HTR-8/SVneo (cell line): ENCODE data around the gene KSR1.
"Not testable (repeated sequence)": the region's sequence is repeated elsewhere in the genome, so short reads cannot be mapped to it uniquely, and the experiment has no call there.

Source experiments
- DNase-seq: peaks from one replicate; pipeline ENCODE4 v3.0.0; 2011; ENCODE audit warnings: low spot score, mixed read lengths; ENCODE audit not compliant: insufficient read length
- FAIRE-seq: peaks from 2 replicates; lab custom pipeline; 2011; peaks lifted over from hg19 to GRCh38; lab: Jason Lieb, UNC

Gene KSR1

GRCh38 chr17:27489045-27489715 lies 32.9 kb downstream of the KSR1 start:
- FAIRE-seq (no peak), DNase-seq (peak; percentile 58)

GRCh38 chr17:27490391-27490790 lies 34.1 kb downstream of the KSR1 start:
- FAIRE-seq (no peak), DNase-seq (no peak)

- no peak for FAIRE-seq
Measured at GRCh38 chr17:27491713-27492190, 35.5 kb downstream of the KSR1 start.

GRCh38 chr17:27492470-27492869 lies 36.2 kb downstream of the KSR1 start:
- no peak for FAIRE-seq
- DNase-seq = no peak

More at GRCh38 chr17:27491713-27492190, 35.5 kb downstream of the KSR1 start:
- no peak for DNase-seq

- FAIRE-seq = no peak
- no peak for DNase-seq
Measured at GRCh38 chr17:27493088-27493487, 36.8 kb downstream of the KSR1 start.

GRCh38 chr17:27494192-27495091 lies 38.2 kb downstream of the KSR1 start:
- no peak for FAIRE-seq
- DNase-seq = peak; percentile 33

- DNase-seq = no peak
- no peak for FAIRE-seq
Measured at GRCh38 chr17:27495460-27495859, 39.2 kb downstream of the KSR1 start.

GRCh38 chr17:27496005-27496404 lies 39.8 kb downstream of the KSR1 start:
- DNase-seq (no peak), FAIRE-seq (no peak)

- no peak for DNase-seq
- FAIRE-seq = no peak
Measured at GRCh38 chr17:27496437-27496943, 40.2 kb downstream of the KSR1 start.

- no peak for DNase-seq
- FAIRE-seq = no peak
Measured at GRCh38 chr17:27496971-27497370, 40.7 kb downstream of the KSR1 start.

- DNase-seq (no peak), FAIRE-seq (no peak)
Measured at GRCh38 chr17:27497696-27498095, 41.4 kb downstream of the KSR1 start.

GRCh38 chr17:27498615-27499309 lies 42.5 kb downstream of the KSR1 start:
- DNase-seq (no peak), FAIRE-seq (no peak)

GRCh38 chr17:27499451-27500265 lies 43.4 kb downstream of the KSR1 start:
- FAIRE-seq (no peak), DNase-seq (no peak)

GRCh38 chr17:27501338-27501737 lies 45.1 kb downstream of the KSR1 start:
- not testable (repeated sequence) for DNase-seq, FAIRE-seq

- FAIRE-seq (no peak), DNase-seq (no peak)
Measured at GRCh38 chr17:27502526-27503324, 46.5 kb downstream of the KSR1 start.

- DNase-seq (no peak), FAIRE-seq (no peak)
Measured at GRCh38 chr17:27503611-27504010, 47.4 kb downstream of the KSR1 start.

- DNase-seq (no peak), FAIRE-seq (no peak)
Measured at GRCh38 chr17:27504188-27504995, 48.1 kb downstream of the KSR1 start.
